HCT116 (cell line): ENCODE results near the gene GOLGA6L7. TPM values are rescaled to one million over a fixed set of nuclear protein-coding genes. Genes with fewer than 3 reads are reported as not detected.
"Not testable (repeated sequence)": the region's sequence is repeated elsewhere in the genome, so short reads cannot be mapped to it uniquely, and the experiment has no call there.

ENCODE experiments used
- ATAC-seq: fragments of 200-7000 bp; cut with Tn5 transposase; 2 replicates; pipeline ENCODE4 v1.9.1; 2020; ENCODE audit warnings: mild to moderate bottlenecking, moderate library complexity
- BruUV-seq: library from RNA; stranded (reverse); fragments of 400-500 nt; replicated peaks from 2 replicates; lab custom pipeline; 2021; lab: Mats Ljungman, UMichigan
- CTCF ChIA-PET: fragments of 300-600 bp; sonication (Branson Sonifier 250); formaldehyde crosslinking; loops from one replicate; lab custom pipeline; 2021; ENCODE audit warnings: antibody characterized with exemption; lab: Charles Lee
- POLR2A ChIA-PET: fragments of 300-600, 350-600 bp; sonication (Branson Sonifier 250); formaldehyde crosslinking; loops from one replicate; lab custom pipeline; 2021; ENCODE audit warnings: antibody characterized with exemption; lab: Charles Lee
- RAD21 ChIA-PET, 2 experiments: fragments of 300-600 bp; sonication (Branson Sonifier 250); formaldehyde crosslinking; loops; one replicate each; lab custom pipeline; 2023; ENCODE audit warnings: low total read pairs in 2 of 2; ENCODE audit not compliant: uncharacterized antibody in 2 of 2, unreplicated experiment in 2 of 2, low non-redundant PET in 1 of 2; lab: Charles Lee
- DNase-seq: peaks from one replicate; pipeline ENCODE4 v3.0.0-alpha.2; 2010; ENCODE audit warnings: low read depth, low spot score
- H2AFZ ChIP-seq: fragments of 200-600 bp; shearing (Covaris generic), sonication (generic); 2 replicates; pipeline ENCODE4 v1.6.1; 2017; ENCODE audit warnings: low read depth, mixed run types, mixed read lengths, antibody characterized with exemption, low read length; ENCODE audit not compliant: poor library complexity, severe bottlenecking
- H3K27ac ChIP-seq: 2 replicates; pipeline ENCODE4 v1.5.1; 2012; ENCODE audit warnings: low read depth, low read length
- H3K27me3 ChIP-seq: fragments of 200-600 bp; sonication (generic); 2 replicates; pipeline ENCODE4 v1.6.1; 2016; ENCODE audit warnings: mixed run types, low read length, mixed read lengths; ENCODE audit not compliant: insufficient read depth
- H3K36me3 ChIP-seq, 2 experiments: fragments of 200-500 bp in 1 of 2; fragments of 200-600 bp in 1 of 2; sonication (Bioruptor generic) in 1 of 2; sonication (generic) in 1 of 2; 2 replicates each; pipeline versions ENCODE4 v1.5.1 to v1.6.1; 2014 to 2016; ENCODE audit warnings: low read length in 2 of 2, inconsistent platforms in 1 of 2, mixed read lengths in 1 of 2, mixed run types in 1 of 2; ENCODE audit not compliant: insufficient read depth in 2 of 2, control insufficient read depth in 1 of 2
- H3K4me1 ChIP-seq, 2 experiments: fragments of 200-600 bp in 1 of 2; sonication (generic) in 1 of 2; 2 replicates each; pipeline versions ENCODE4 v1.5.1 to v1.6.1; 2012 to 2017; ENCODE audit warnings: low read length in 2 of 2, inconsistent platforms in 1 of 2, mild to moderate bottlenecking in 1 of 2, mixed read lengths in 1 of 2, mixed run types in 1 of 2, moderate library complexity in 1 of 2; ENCODE audit not compliant: insufficient read depth in 2 of 2, control insufficient read depth in 1 of 2
- H3K4me2 ChIP-seq: fragments of 200-600 bp; sonication (generic); 2 replicates; pipeline ENCODE4 v1.6.1; 2017; ENCODE audit warnings: mixed run types, low read length, mixed read lengths
- H3K4me3 ChIP-seq, 2 experiments: fragments of 200-600 bp in 1 of 2; sonication (generic) in 1 of 2; replicated peaks in 1 of 2; 2 replicates each; pipeline ENCODE4 v1.5.1; 2011 to 2016; ENCODE audit warnings: low read length in 2 of 2, control low read depth in 1 of 2, low read depth in 1 of 2, mild to moderate bottlenecking in 1 of 2, mixed read lengths in 1 of 2, mixed run types in 1 of 2
- H3K79me2 ChIP-seq: fragments of 200-600 bp; sonication (generic); 2 replicates; pipeline ENCODE4 v1.6.1; 2017; ENCODE audit warnings: mild to moderate bottlenecking, mixed run types, low read length, moderate library complexity, mixed read lengths; ENCODE audit not compliant: insufficient read depth
- H3K9ac ChIP-seq: fragments of 200-600 bp; sonication (generic); 2 replicates; pipeline ENCODE4 v1.6.1; 2016; ENCODE audit warnings: low read length, mixed read lengths
- H3K9me2 ChIP-seq: fragments of 200-600 bp; sonication (generic), shearing (Covaris generic); 2 replicates; pipeline ENCODE4 v1.6.1; 2017; ENCODE audit warnings: mixed run types, mild to moderate bottlenecking, moderate library complexity; ENCODE audit not compliant: insufficient read depth
- H3K9me3 ChIP-seq, 2 experiments: fragments of 200-500 bp in 1 of 2; fragments of 200-600 bp in 1 of 2; sonication (Bioruptor generic) in 1 of 2; sonication (generic) in 1 of 2; 2 replicates each; pipeline ENCODE4 v1.6.1; 2014 to 2017; ENCODE audit warnings: low read length in 2 of 2, mixed read lengths in 2 of 2, inconsistent platforms in 1 of 2, low read depth in 1 of 2, mild to moderate bottlenecking in 1 of 2, mixed run types in 1 of 2, moderate library complexity in 1 of 2; ENCODE audit not compliant: control insufficient read depth in 1 of 2, insufficient read depth in 1 of 2
- H4K20me1 ChIP-seq: fragments of 200-600 bp; sonication (generic), shearing (Covaris generic); 2 replicates; pipeline ENCODE4 v1.6.1; 2017; ENCODE audit warnings: mixed run types, mild to moderate bottlenecking, moderate library complexity; ENCODE audit not compliant: insufficient read depth
- intact Hi-C: fragments of 100-400 bp; cut with micrococcal nuclease; formaldehyde crosslinking; loops from 2 replicates; pipeline ENCODE4 v1.10.0; 2022
- total RNA-seq: library from RNA; stranded (reverse); gene quantifications from one replicate; pipeline ENCODE4 v1.2.1, GENCODE V29; 2021; ENCODE audit not compliant: unreplicated experiment

The GOLGA6L7 gene
- total RNA-seq, 1 experiment from 2014 or later, result not detected

- H4K20me1 ChIP-seq, H2AFZ ChIP-seq, H3K27ac ChIP-seq, H3K9ac ChIP-seq, H3K4me3 ChIP-seq, CTCF ChIA-PET, H3K9me2 ChIP-seq, H3K79me2 ChIP-seq, H3K27me3 ChIP-seq, H3K4me2 ChIP-seq, ATAC-seq, POLR2A ChIA-PET, RAD21 ChIA-PET, DNase-seq, intact Hi-C loops, H3K9me3 ChIP-seq, H3K36me3 ChIP-seq, BruUV-seq, H3K4me1 ChIP-seq: not testable (repeated sequence)
Measured at GRCh38 chr15:28849766-28850165, 1.3 kb upstream of the GOLGA6L7 start.

DNA sequence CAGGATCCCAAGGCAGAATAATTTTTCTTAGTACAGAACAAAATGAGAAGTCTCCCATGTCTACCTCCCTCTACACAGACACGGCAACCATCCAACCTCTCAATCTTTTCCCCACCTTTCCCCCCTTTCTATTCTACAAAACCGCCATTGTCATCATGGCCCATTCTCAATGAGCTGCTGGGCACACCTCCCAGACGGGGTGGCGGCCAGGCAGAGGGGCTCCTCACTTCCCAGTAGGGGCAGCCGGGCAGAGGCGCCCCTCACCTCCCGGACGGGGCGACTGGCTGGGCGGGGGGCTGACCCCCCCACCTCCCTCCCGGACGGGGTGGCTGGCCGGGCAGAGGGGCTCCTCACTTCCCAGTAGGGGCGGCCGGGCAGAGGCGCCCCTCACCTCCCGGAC is 827 bp upstream of the GOLGA6L7 start:
- CTCF ChIA-PET, H3K9ac ChIP-seq, POLR2A ChIA-PET, H2AFZ ChIP-seq, H3K36me3 ChIP-seq, DNase-seq, H4K20me1 ChIP-seq, H3K27ac ChIP-seq, H3K4me3 ChIP-seq, H3K4me1 ChIP-seq, RAD21 ChIA-PET, ATAC-seq, intact Hi-C loops, H3K4me2 ChIP-seq, H3K79me2 ChIP-seq, BruUV-seq, H3K27me3 ChIP-seq, H3K9me2 ChIP-seq, H3K9me3 ChIP-seq: not testable (repeated sequence)

DNA sequence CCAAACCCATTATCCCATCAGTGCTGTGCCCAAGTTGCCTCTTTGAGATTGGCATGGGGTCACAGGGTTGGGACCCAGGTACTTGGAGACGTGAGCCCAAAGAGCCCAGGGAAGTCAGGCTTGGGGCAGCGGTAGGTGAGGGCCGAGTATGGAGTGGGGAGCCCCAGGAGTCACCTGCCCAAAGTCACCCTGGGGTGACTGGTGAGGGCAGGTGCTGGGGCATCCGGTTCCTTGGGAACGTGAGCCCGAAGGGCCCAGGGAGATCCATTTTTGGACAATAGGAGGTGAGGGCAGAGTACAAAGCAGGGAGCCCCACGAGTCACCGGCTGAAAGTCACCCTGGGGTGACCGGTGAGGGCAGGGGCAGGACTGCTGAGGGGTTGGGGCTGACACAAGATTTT is 485 bp downstream of the GOLGA6L7 start:
- H3K36me3 ChIP-seq, H3K27ac ChIP-seq, CTCF ChIA-PET, H3K4me2 ChIP-seq, H3K9me2 ChIP-seq, intact Hi-C loops, RAD21 ChIA-PET, H3K4me3 ChIP-seq, H3K79me2 ChIP-seq, H3K9ac ChIP-seq, POLR2A ChIA-PET, H4K20me1 ChIP-seq, ATAC-seq, H3K9me3 ChIP-seq, BruUV-seq, H3K4me1 ChIP-seq, H2AFZ ChIP-seq, H3K27me3 ChIP-seq, DNase-seq: not testable (repeated sequence)

GRCh38 chr15:28847247-28847646 is 1.2 kb downstream of the GOLGA6L7 start:
- H2AFZ ChIP-seq, H3K4me2 ChIP-seq, H3K9me2 ChIP-seq, BruUV-seq, H3K4me3 ChIP-seq, POLR2A ChIA-PET, H3K27ac ChIP-seq, H3K4me1 ChIP-seq, H3K9ac ChIP-seq, H4K20me1 ChIP-seq, H3K27me3 ChIP-seq, RAD21 ChIA-PET, intact Hi-C loops, H3K79me2 ChIP-seq, H3K9me3 ChIP-seq, DNase-seq, CTCF ChIA-PET, ATAC-seq, H3K36me3 ChIP-seq: not testable (repeated sequence)

DNA sequence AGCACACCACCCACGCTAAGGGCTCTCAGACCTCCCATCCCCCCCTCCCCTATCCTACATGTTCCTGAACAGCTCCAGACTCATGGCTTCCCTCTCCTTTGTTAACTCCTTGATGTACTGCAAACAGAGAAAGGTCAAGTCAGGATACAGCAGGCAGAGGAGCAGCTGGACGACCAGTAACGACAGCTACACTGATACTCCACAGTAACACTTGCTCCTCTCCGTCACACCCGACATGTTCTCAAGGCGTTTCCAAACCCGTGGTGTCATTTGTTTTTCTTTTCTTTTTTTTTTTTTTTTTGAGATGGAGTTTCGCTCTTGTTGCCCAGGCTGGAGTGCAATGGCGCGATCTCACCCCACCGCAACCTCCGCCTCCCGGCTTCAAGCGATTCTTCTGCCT is 4.3 kb downstream of the GOLGA6L7 start:
- CTCF ChIA-PET, result not testable (repeated sequence)

More for the DNA sequence above, 4.3 kb downstream of the GOLGA6L7 start:
- H3K36me3 ChIP-seq, H2AFZ ChIP-seq, H3K4me3 ChIP-seq, H3K9me3 ChIP-seq, H3K27me3 ChIP-seq, ATAC-seq, RAD21 ChIA-PET, POLR2A ChIA-PET, H3K4me1 ChIP-seq, BruUV-seq, H3K27ac ChIP-seq, intact Hi-C loops, H3K9me2 ChIP-seq, H3K4me2 ChIP-seq, DNase-seq, H3K79me2 ChIP-seq, H4K20me1 ChIP-seq, H3K9ac ChIP-seq: not testable (repeated sequence)
